ENCODE results near the gene APOL4. TPM values are rescaled to one million over a fixed set of nuclear protein-coding genes. Genes with fewer than 3 reads are reported as not detected.
A peak's percentile ranks its signal among the peaks of the same experiment; 100 is the strongest.
"Not testable (repeated sequence)": the region's sequence is repeated elsewhere in the genome, so short reads cannot be mapped to it uniquely, and the experiment has no call there.

APOL4 gene
- 10 to 100 TPM in 2 of 8 experiments, 1 to 10 TPM in 3, under 1 TPM in 2, not detected in 1; 0.08 to 32.6 (median 5.1) TPM for total RNA-seq

- WGBS, 10 experiments: 0 to 100% (median 79%) methylated on average over 1 to 6 of the region's 13 CpGs; no CpG with 5 or more reads in 4 of the 10 experiments
- Histone ChIP-seq H3K4me3 (no peak within 1 kb of the TSS), H3K27ac (no peak within 1 kb of the TSS), H3K4me1 (replicated peaks in 1 of 2) (peaks cover 22 to 40% of the 10 kb centered on the region in 2 donors)
- in situ Hi-C loops (cut with MboI; ENCODE audit: low pct_unique_long_range_greater_than_20kb in 2 of 9, low sequenced_read_pairs in 9 of 9, unreplicated experiment in 9 of 9): no loop called here
- peak in 5 of 8 experiments; percentile 9 to 77 (median 55) for ATAC-seq (replicated peaks in 6 of 8)
These were observed at the start of gene APOL4 for GRCh38 chr22:36201630-36202319. APOL4 (minus strand) TSS chr22:36201809; CDS start chr22:36201734, 75 bp downstream.

- H3K27ac ChIP-seq; H3K4me3 ChIP-seq; H3K4me1 ChIP-seq (replicated peaks in 1 of 2); ATAC-seq (replicated peaks in 6 of 8); in situ Hi-C loops (cut with MboI; ENCODE audit: low pct_unique_long_range_greater_than_20kb in 2 of 9, low sequenced_read_pairs in 9 of 9, unreplicated experiment in 9 of 9): not testable (repeated sequence)
- 57 to 100% (median 87%) methylated on average over 2 to 12 of the region's 24 CpGs; no CpG with 5 or more reads in 2 of the 10 experiments for WGBS, 10 experiments
These were observed 48.8 kb upstream of the APOL4 start for GRCh38 chr22:36250292-36250960.

- 71 to 100% (median 92%) methylated on average over 1 to 2 of the region's 2 CpGs for WGBS, 10 experiments
- H3K4me1 ChIP-seq (replicated peaks in 1 of 2): no peaks in the 10 kb centered on the region
- no peak overlapping the region for H3K27ac ChIP-seq
- ATAC-seq (replicated peaks in 6 of 8): no peak
- in situ Hi-C loops (cut with MboI; ENCODE audit: low pct_unique_long_range_greater_than_20kb in 2 of 9, low sequenced_read_pairs in 9 of 9, unreplicated experiment in 9 of 9): no loop called here
- no peak overlapping the region for H3K4me3 ChIP-seq
These were observed 47.6 kb upstream of the APOL4 start for GRCh38 chr22:36249160-36249559.

- H3K27ac ChIP-seq: no peak overlapping the region
- no peaks in the 10 kb centered on the region for H3K4me1 ChIP-seq (replicated peaks in 1 of 2)
- H3K4me3 ChIP-seq: no peak overlapping the region
- ATAC-seq (replicated peaks in 6 of 8): no peak
- whole genome bisulfite sequencing, 10 experiments: 31 to 92% (median 80%) methylated on average over 1 to 5 of the region's 5 CpGs; no CpG with 5 or more reads in 1 of the 10 experiments
- in situ Hi-C loops (cut with MboI; ENCODE audit: low pct_unique_long_range_greater_than_20kb in 2 of 9, low sequenced_read_pairs in 9 of 9, unreplicated experiment in 9 of 9): no loop called here
These were observed 46.3 kb upstream of the APOL4 start for GRCh38 chr22:36247955-36248354.

- in situ Hi-C loops (cut with MboI; ENCODE audit: low pct_unique_long_range_greater_than_20kb in 2 of 9, low sequenced_read_pairs in 9 of 9, unreplicated experiment in 9 of 9): no loop called here
- 50 to 100% (median 67%) methylated on average over 1 to 3 of the region's 3 CpGs; no CpG with 5 or more reads in 5 of the 10 experiments for WGBS, 10 experiments
- no peaks in the 10 kb centered on the region for H3K4me1 ChIP-seq (replicated peaks in 1 of 2)
- H3K4me3 ChIP-seq: no peak overlapping the region
- H3K27ac ChIP-seq: no peak overlapping the region
- ATAC-seq (replicated peaks in 6 of 8): no peak
These were observed 45.1 kb upstream of the APOL4 start for GRCh38 chr22:36246718-36247117.

- in situ Hi-C loops (cut with MboI; ENCODE audit: low pct_unique_long_range_greater_than_20kb in 2 of 9, low sequenced_read_pairs in 9 of 9, unreplicated experiment in 9 of 9): no loop called here
- 14 to 79% (median 56%) methylated on average over 1 to 4 of the region's 4 CpGs; no CpG with 5 or more reads in 1 of the 10 experiments for WGBS, 10 experiments
- ATAC-seq (replicated peaks in 6 of 8): no peak
- Histone ChIP-seq H3K27ac (no peak overlapping the region), H3K4me1 (replicated peaks in 1 of 2) (no peaks in the 10 kb centered on the region), H3K4me3 (no peak overlapping the region)
These were observed 44.3 kb upstream of the APOL4 start for GRCh38 chr22:36245805-36246356.

GRCh38 chr22:36244522-36245391 is 43.1 kb upstream of the APOL4 start:
- no peak overlapping the region for H3K4me3 ChIP-seq
- no peak for ATAC-seq (replicated peaks in 6 of 8)
- in situ Hi-C loops (cut with MboI; ENCODE audit: low pct_unique_long_range_greater_than_20kb in 2 of 9, low sequenced_read_pairs in 9 of 9, unreplicated experiment in 9 of 9): no loop called here
- no peak overlapping the region for H3K27ac ChIP-seq
- peaks cover 0 to 2% of the 10 kb centered on the region in 2 donors for H3K4me1 ChIP-seq (replicated peaks in 1 of 2)
- 22 to 100% (median 62%) methylated on average over 1 to 5 of the region's 5 CpGs; no CpG with 5 or more reads in 3 of the 10 experiments for WGBS, 10 experiments

- in situ Hi-C loops (cut with MboI; ENCODE audit: low pct_unique_long_range_greater_than_20kb in 2 of 9, low sequenced_read_pairs in 9 of 9, unreplicated experiment in 9 of 9): no loop called here
- WGBS, 10 experiments: 16 to 100% (median 80%) methylated on average over 1 to 4 of the region's 5 CpGs; no CpG with 5 or more reads in 4 of the 10 experiments
- H3K27ac ChIP-seq: no peak overlapping the region
These were observed 42.4 kb upstream of the APOL4 start for GRCh38 chr22:36243986-36244385.

GRCh38 chr22:36239401-36240171 is 38.0 kb upstream of the APOL4 start, which contains the start of gene APOL2:
APOL2 (minus strand) TSS chr22:36239527; CDS start chr22:36233162, 6,365 bp downstream.
- 0 to 80% (median 0%) methylated on average over 1 to 4 of the region's 13 CpGs; no CpG with 5 or more reads in 2 of the 10 experiments for WGBS, 10 experiments
- peak; percentile 88 to 98 (median 97) for ATAC-seq (replicated peaks in 6 of 8)
- H3K27ac ChIP-seq: peak within 1 kb of the TSS in 1 of 2 donors; percentile 88
- H3K4me3 ChIP-seq: peak within 1 kb of the TSS; percentile 19 to 53 (median 41)
- peaks cover 8 to 21% of the 10 kb centered on the region in 2 donors for H3K4me1 ChIP-seq (replicated peaks in 1 of 2)
- in situ Hi-C loops (cut with MboI; ENCODE audit: low pct_unique_long_range_greater_than_20kb in 2 of 9, low sequenced_read_pairs in 9 of 9, unreplicated experiment in 9 of 9): no loop called here

More at GRCh38 chr22:36243986-36244385, 42.4 kb upstream of the APOL4 start:
- no peak for ATAC-seq (replicated peaks in 6 of 8)
- H3K4me3 ChIP-seq: no peak overlapping the region
- H3K4me1 ChIP-seq (replicated peaks in 1 of 2): peaks cover under 1 to 5% of the 10 kb centered on the region in 2 donors

GRCh38 chr22:36239150-36239400 is 37.5 kb upstream of the APOL4 start:
- Histone ChIP-seq H3K4me1 (replicated peaks in 1 of 2) (peaks cover 8 to 21% of the 10 kb centered on the region in 2 donors), H3K27ac (peak overlapping the region in 1 of 2 donors; percentile 88), H3K4me3 (peak overlapping the region; percentile 19 to 53 (median 41))
- in situ Hi-C loops (cut with MboI; ENCODE audit: low pct_unique_long_range_greater_than_20kb in 2 of 9, low sequenced_read_pairs in 9 of 9, unreplicated experiment in 9 of 9): no loop called here
- 0 to 25% (median 2%) methylated on average over 1 to 3 of the region's 4 CpGs; no CpG with 5 or more reads in 4 of the 10 experiments for WGBS, 10 experiments
- peak in 3 of 8 experiments; percentile 27 to 52 (median 28) for ATAC-seq (replicated peaks in 6 of 8)

- in situ Hi-C loops (cut with MboI; ENCODE audit: low pct_unique_long_range_greater_than_20kb in 2 of 9, low sequenced_read_pairs in 9 of 9, unreplicated experiment in 9 of 9): no loop called here
- H3K4me3 ChIP-seq: peak overlapping the region; percentile 19 to 53 (median 41)
- 10 to 50% (median 40%) methylated on average over 1 to 2 of the region's 5 CpGs; no CpG with 5 or more reads in 7 of the 10 experiments for whole genome bisulfite sequencing, 10 experiments
These were observed 37.0 kb upstream of the APOL4 start for GRCh38 chr22:36238373-36239149.

More at GRCh38 chr22:36238373-36239149, 37.0 kb upstream of the APOL4 start:
- peak in 2 of 8 experiments; percentile 1 for ATAC-seq (replicated peaks in 6 of 8)
- H3K27ac ChIP-seq: peak overlapping the region in 1 of 2 donors; percentile 88
- peaks cover 8 to 21% of the 10 kb centered on the region in 2 donors for H3K4me1 ChIP-seq (replicated peaks in 1 of 2)
